ENCODE results near the gene BBX.

DNA sequence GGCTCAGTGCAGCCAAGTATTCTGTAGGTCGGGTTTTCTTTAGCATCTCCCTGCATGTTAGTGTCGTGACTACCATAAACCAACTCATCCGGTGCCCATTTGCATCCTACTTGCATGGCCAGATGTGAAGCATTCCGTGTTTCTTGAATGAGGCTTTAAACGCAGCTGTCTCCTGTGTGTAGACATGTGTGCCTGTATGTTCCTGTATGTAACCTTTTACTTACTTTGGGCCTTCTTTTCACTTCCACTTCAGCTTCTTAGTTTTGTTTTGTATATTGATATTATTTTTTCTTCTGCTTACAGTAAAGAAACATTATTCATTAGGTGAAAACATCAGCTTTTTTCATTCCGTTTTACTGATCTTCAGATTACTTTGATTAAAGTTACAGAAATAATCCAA is 267.9 kb downstream of the BBX start:
- TF ChIP-seq, protein P1, sequence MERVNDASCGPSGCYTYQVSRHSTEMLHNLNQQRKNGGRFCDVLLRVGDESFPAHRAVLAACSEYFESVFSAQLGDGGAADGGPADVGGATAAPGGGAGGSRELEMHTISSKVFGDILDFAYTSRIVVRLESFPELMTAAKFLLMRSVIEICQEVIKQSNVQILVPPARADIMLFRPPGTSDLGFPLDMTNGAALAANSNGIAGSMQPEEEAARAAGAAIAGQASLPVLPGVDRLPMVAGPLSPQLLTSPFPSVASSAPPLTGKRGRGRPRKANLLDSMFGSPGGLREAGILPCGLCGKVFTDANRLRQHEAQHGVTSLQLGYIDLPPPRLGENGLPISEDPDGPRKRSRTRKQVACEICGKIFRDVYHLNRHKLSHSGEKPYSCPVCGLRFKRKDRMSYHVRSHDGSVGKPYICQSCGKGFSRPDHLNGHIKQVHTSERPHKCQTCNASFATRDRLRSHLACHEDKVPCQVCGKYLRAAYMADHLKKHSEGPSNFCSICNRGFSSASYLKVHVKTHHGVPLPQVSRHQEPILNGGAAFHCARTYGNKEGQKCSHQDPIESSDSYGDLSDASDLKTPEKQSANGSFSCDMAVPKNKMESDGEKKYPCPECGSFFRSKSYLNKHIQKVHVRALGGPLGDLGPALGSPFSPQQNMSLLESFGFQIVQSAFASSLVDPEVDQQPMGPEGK (CRISPR knock-in tag; IDR thresholded peaks at IDR 0.05; ENCODE audit: borderline replicate concordance): no peak
- no peak for TF ChIP-seq RARB (CRISPR knock-in tag; IDR thresholded peaks at IDR 0.05)

All from SK-N-SH treated with all-trans-retinoic acid at 6 μM for 48 hours (cell line).